Measurements from ENCODE around the gene MBD5. TPM values are rescaled to one million over a fixed set of nuclear protein-coding genes. Genes with fewer than 3 reads are reported as not detected.
A peak's percentile ranks its signal among the peaks of the same experiment; 100 is the strongest.

MBD5 gene
- polyA plus RNA-seq, 2 of the 4 experiments (the other 2 are of a cell fraction), result 5.4 to 24.1 TPM

DNA sequence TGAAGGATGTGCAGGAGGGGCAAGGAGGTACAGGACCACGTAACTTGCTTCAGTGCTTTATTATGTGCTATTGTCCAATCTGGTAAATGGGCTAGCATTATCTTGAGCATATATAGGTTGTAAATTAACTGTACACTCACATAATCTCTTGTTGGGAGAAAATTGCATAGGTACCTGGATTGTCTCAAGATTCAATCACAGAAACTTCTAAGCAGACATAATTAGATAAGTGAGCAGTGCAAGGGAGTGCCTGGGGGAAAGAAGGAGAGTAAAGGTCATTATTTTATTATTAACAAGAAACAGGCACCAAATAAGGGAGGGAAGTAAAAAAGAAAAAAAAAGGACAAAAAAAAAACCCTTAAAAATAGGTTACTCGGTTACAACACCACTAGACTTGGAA lies 186.2 kb downstream of the MBD5 start:
- ATAC-seq (no peak), FAIRE-seq (no peak), DNase-seq (ENCODE audit: low read depth in 1 of 2, low spot score in 1 of 2) (no peak)
- WGBS (ENCODE audit: missing lambda C conversion rate), result 72% methylated on average over 2 of the region's 2 CpGs
- H3K4me3 ChIP-seq, result no peak overlapping the region
- ChIA-PET CTCF (no interaction called here), POLR2A (no interaction called here)
- no peaks in the 10 kb centered on the region for H3K9me3 ChIP-seq
- TF ChIP-seq, protein P1, sequence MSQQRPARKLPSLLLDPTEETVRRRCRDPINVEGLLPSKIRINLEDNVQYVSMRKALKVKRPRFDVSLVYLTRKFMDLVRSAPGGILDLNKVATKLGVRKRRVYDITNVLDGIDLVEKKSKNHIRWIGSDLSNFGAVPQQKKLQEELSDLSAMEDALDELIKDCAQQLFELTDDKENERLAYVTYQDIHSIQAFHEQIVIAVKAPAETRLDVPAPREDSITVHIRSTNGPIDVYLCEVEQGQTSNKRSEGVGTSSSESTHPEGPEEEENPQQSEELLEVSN (IDR thresholded peaks at IDR 0.05; ENCODE audit: borderline replicate concordance, low read depth), result no peak
- no peak for TF ChIP-seq ZFP36 (IDR thresholded peaks at IDR 0.05; ENCODE audit: borderline replicate concordance, partially characterized antibody)
- no peak for TF ChIP-seq POLR2AphosphoS2 (conservative IDR thresholded peaks at IDR 0.05; ENCODE audit: low read length)
- TF ChIP-seq TP53 (CRISPR knock-in tag; IDR thresholded peaks at IDR 0.05), result no peak
- TF ChIP-seq, protein P2, sequence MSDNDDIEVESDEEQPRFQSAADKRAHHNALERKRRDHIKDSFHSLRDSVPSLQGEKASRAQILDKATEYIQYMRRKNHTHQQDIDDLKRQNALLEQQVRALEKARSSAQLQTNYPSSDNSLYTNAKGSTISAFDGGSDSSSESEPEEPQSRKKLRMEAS (IDR thresholded peaks at IDR 0.05), result no peak
- TF ChIP-seq, protein P3, sequence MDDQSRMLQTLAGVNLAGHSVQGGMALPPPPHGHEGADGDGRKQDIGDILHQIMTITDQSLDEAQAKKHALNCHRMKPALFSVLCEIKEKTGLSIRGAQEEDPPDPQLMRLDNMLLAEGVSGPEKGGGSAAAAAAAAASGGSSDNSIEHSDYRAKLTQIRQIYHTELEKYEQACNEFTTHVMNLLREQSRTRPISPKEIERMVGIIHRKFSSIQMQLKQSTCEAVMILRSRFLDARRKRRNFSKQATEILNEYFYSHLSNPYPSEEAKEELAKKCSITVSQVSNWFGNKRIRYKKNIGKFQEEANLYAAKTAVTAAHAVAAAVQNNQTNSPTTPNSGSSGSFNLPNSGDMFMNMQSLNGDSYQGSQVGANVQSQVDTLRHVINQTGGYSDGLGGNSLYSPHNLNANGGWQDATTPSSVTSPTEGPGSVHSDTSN (IDR thresholded peaks at IDR 0.05), result no peak
- TF ChIP-seq, protein P4, sequence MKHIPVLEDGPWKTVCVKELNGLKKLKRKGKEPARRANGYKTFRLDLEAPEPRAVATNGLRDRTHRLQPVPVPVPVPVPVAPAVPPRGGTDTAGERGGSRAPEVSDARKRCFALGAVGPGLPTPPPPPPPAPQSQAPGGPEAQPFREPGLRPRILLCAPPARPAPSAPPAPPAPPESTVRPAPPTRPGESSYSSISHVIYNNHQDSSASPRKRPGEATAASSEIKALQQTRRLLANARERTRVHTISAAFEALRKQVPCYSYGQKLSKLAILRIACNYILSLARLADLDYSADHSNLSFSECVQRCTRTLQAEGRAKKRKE (CRISPR knock-in tag; IDR thresholded peaks at IDR 0.05; ENCODE audit: low read depth), result no peak
- no peak overlapping the region for H3K4me2 ChIP-seq
- H3K4me1 ChIP-seq, result no peaks in the 10 kb centered on the region
- no peak overlapping the region for H3K27ac ChIP-seq

DNA sequence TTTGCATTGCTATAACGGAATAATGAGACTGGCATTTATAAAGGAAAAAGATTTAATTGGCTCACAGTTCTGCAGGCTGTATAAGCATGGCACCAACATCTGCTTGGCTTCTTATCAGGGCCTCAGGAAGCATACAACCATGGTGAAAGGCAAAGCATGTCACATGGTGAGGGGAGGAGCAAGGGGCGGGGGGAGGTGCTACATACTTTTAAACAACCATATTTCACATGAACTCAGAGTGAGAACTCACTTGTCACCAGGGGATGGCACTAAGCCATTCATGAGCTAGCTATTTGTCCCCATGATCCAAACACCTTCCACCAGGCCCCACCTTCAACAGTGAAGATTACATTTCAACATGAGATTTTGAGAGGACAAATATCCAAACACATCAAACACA lies 188.7 kb downstream of the MBD5 start:
- Histone ChIP-seq H3K4me3 (no peak overlapping the region), H3K4me2 (no peak overlapping the region), H3K9me3 (no peaks in the 10 kb centered on the region), H3K4me1 (no peaks in the 10 kb centered on the region), H3K27ac (no peak overlapping the region)
- DNase-seq (ENCODE audit: low read depth in 1 of 2, low spot score in 1 of 2), result peak in 1 of 2 experiments; percentile 36
- ATAC-seq, result peak; percentile 45 to 47; a peak in 2 of 6 replicates
- WGBS (ENCODE audit: missing lambda C conversion rate), result 79% methylated on average over 2 of the region's 2 CpGs
- no peak for FAIRE-seq
- POLR2A ChIA-PET, result no interaction called here
- TF ChIP-seq JUN (IDR thresholded peaks at IDR 0.05), result no peak
- no peak for TF ChIP-seq TP53 (CRISPR knock-in tag; IDR thresholded peaks at IDR 0.05)
- TF ChIP-seq CHD2 (IDR thresholded peaks at IDR 0.05; ENCODE audit: low read length, partially characterized antibody), result no peak
- no peak for TF ChIP-seq MAZ (IDR thresholded peaks at IDR 0.05; ENCODE audit: borderline replicate concordance, low read depth, low read length)
- no peak for TF ChIP-seq HDAC2 (IDR thresholded peaks at IDR 0.05)
- CTCF ChIA-PET, result no interaction called here

DNA sequence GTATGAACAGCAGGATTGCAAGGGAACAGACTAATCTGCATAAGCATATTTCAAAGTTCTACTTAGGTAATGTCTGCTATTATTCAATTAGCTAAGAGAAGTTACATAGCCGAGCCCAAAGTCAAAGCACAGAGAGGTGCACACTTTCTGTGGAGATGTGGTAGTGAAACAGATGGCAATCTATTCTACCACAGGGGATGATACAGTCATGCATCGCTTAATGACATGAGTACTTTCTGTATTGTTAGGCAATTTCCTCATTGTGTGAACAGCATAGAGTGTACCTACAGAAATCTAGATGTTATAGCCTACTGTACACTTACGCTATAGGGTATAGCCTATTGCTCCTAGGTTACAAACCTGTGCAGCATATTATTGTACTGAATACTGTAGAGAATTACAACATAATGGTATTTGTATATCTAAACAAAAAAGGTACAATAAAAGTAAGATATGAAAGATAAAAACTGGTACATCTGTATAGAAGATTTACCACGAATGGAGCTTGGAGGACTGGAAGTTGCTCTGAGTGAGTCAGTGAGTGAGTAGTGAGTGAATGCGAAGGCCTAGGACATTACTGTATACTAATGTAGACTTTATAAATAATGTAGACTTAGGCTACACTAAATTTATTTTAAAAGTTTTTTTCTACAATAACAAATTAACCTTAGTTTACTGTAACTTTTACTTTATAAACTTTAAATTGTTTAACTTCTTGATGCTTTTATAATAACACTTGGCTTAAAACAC lies 197.6 kb downstream of the MBD5 start:
- ATAC-seq (no peak), DNase-seq (ENCODE audit: low read depth in 1 of 2, low spot score in 1 of 2) (no peak), FAIRE-seq (no peak)
- Histone ChIP-seq H3K4me3 (no peak overlapping the region), H3K4me2 (no peak overlapping the region), H3K27ac (no peak overlapping the region), H3K9me3 (peaks cover 9% of the 10 kb centered on the region; the same call in 2 of the 3 replicates), H3K4me1 (no peaks in the 10 kb centered on the region)
- TF ChIP-seq GATA3 (IDR thresholded peaks at IDR 0.05; ENCODE audit: borderline replicate concordance) (no peak), NFE2L2 (conservative IDR thresholded peaks at IDR 0.05; ENCODE audit: low read length) (no peak), JUN (IDR thresholded peaks at IDR 0.05) (no peak), CEBPB (IDR thresholded peaks at IDR 0.05) (no peak), FOSL2 (IDR thresholded peaks at IDR 0.05) (no peak), FOSL2 (CRISPR knock-in tag; IDR thresholded peaks at IDR 0.05) (no peak), ZFP36 (IDR thresholded peaks at IDR 0.05; ENCODE audit: borderline replicate concordance, partially characterized antibody) (no peak), NPAS2 (CRISPR knock-in tag; IDR thresholded peaks at IDR 0.05; ENCODE audit: borderline replicate concordance) (no peak), ZC3H11A (IDR thresholded peaks at IDR 0.05) (no peak), EHMT2 (IDR thresholded peaks at IDR 0.05; ENCODE audit: low read depth) (no peak), CHD4 (IDR thresholded peaks at IDR 0.05; ENCODE audit: borderline replicate concordance) (no peak), FOSB (CRISPR knock-in tag; IDR thresholded peaks at IDR 0.05) (no peak), ZNF302 (CRISPR knock-in tag; IDR thresholded peaks at IDR 0.05) (no peak)
- TF ChIP-seq, protein P5, sequence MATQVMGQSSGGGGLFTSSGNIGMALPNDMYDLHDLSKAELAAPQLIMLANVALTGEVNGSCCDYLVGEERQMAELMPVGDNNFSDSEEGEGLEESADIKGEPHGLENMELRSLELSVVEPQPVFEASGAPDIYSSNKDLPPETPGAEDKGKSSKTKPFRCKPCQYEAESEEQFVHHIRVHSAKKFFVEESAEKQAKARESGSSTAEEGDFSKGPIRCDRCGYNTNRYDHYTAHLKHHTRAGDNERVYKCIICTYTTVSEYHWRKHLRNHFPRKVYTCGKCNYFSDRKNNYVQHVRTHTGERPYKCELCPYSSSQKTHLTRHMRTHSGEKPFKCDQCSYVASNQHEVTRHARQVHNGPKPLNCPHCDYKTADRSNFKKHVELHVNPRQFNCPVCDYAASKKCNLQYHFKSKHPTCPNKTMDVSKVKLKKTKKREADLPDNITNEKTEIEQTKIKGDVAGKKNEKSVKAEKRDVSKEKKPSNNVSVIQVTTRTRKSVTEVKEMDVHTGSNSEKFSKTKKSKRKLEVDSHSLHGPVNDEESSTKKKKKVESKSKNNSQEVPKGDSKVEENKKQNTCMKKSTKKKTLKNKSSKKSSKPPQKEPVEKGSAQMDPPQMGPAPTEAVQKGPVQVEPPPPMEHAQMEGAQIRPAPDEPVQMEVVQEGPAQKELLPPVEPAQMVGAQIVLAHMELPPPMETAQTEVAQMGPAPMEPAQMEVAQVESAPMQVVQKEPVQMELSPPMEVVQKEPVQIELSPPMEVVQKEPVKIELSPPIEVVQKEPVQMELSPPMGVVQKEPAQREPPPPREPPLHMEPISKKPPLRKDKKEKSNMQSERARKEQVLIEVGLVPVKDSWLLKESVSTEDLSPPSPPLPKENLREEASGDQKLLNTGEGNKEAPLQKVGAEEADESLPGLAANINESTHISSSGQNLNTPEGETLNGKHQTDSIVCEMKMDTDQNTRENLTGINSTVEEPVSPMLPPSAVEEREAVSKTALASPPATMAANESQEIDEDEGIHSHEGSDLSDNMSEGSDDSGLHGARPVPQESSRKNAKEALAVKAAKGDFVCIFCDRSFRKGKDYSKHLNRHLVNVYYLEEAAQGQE (IDR thresholded peaks at IDR 0.05), result no peak
- TF ChIP-seq, protein P2 (IDR thresholded peaks at IDR 0.05), result no peak
- TF ChIP-seq, protein P3 (IDR thresholded peaks at IDR 0.05), result no peak
- TF ChIP-seq, protein P6, sequence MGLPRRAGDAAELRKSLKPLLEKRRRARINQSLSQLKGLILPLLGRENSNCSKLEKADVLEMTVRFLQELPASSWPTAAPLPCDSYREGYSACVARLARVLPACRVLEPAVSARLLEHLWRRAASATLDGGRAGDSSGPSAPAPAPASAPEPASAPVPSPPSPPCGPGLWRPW (IDR thresholded peaks at IDR 0.05), result no peak
- POLR2A ChIA-PET, result no interaction called here
- CTCF ChIA-PET, result no interaction called here
- WGBS (ENCODE audit: missing lambda C conversion rate), result 84% methylated on average over 5 of the region's 5 CpGs

All from A549 (cell line).